Coronary artery (tissue), 2 donors: ENCODE data around the gene SPRR3.

ENCODE experiments used
- DNase-seq: peaks from one replicate; pipeline ENCODE4 v3.0.0-alpha.2; 2017; ENCODE audit warnings: low spot score
- H3K27ac ChIP-seq, 2 donors: fragments of 200-600 bp; sonication (generic); one replicate each; pipeline ENCODE4 v1.5.1; 2016 to 2019
- H3K4me3 ChIP-seq: fragments of 200-600 bp; sonication (generic); 2 replicates; pipeline ENCODE4 v1.5.1; 2016; ENCODE audit warnings: mild to moderate bottlenecking, moderate library complexity
- TF ChIP-seq, protein P1 (sequence below): fragments of 200-600 bp; sonication (generic); IDR thresholded peaks from one replicate; pipeline ENCODE4 v1.5.1; 2019; ENCODE audit warnings: antibody characterized with exemption

The SPRR3 gene

GRCh38 chr1:152961226-152961891 is 40.2 kb upstream of the SPRR3 start:
- TF ChIP-seq, protein P1, sequence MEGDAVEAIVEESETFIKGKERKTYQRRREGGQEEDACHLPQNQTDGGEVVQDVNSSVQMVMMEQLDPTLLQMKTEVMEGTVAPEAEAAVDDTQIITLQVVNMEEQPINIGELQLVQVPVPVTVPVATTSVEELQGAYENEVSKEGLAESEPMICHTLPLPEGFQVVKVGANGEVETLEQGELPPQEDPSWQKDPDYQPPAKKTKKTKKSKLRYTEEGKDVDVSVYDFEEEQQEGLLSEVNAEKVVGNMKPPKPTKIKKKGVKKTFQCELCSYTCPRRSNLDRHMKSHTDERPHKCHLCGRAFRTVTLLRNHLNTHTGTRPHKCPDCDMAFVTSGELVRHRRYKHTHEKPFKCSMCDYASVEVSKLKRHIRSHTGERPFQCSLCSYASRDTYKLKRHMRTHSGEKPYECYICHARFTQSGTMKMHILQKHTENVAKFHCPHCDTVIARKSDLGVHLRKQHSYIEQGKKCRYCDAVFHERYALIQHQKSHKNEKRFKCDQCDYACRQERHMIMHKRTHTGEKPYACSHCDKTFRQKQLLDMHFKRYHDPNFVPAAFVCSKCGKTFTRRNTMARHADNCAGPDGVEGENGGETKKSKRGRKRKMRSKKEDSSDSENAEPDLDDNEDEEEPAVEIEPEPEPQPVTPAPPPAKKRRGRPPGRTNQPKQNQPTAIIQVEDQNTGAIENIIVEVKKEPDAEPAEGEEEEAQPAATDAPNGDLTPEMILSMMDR, result no peak
- no peak overlapping the region for H3K27ac ChIP-seq
- no peak overlapping the region for H3K4me3 ChIP-seq
- DNase-seq, result no peak

DNA sequence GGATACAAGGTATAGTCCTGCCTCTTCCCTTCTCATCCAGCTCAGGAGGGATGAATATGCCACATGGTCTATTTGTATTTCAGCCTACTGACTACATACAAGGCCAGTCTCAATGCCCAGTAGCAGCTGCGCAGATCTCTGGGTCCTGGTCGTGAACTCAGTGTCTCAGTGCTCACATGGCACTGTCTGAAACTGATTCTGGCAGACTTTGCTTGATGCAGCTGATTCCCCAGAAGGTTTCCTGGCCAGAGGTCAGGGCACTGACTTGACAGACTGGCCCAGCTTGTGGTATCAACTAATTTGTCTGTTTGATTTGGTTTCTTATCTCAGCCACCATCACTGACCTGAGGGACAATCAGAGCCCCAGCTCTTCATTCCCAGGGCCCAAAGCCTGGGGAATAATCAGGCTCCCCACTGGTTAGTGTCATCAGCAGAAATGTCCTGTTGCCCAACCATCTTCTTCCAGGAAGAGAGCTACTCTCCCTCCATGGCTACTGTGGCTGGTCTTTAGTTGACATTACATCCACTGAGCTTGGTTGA is 38.6 kb upstream of the SPRR3 start:
- Histone ChIP-seq H3K27ac (no peak overlapping the region), H3K4me3 (no peak overlapping the region)
- TF ChIP-seq, protein P1, result no peak
- DNase-seq, result no peak

GRCh38 chr1:152964536-152964935 is 37.0 kb upstream of the SPRR3 start:
- no peak for DNase-seq
- TF ChIP-seq, protein P1, result no peak
- Histone ChIP-seq H3K4me3 (no peak overlapping the region), H3K27ac (no peak overlapping the region)

DNA sequence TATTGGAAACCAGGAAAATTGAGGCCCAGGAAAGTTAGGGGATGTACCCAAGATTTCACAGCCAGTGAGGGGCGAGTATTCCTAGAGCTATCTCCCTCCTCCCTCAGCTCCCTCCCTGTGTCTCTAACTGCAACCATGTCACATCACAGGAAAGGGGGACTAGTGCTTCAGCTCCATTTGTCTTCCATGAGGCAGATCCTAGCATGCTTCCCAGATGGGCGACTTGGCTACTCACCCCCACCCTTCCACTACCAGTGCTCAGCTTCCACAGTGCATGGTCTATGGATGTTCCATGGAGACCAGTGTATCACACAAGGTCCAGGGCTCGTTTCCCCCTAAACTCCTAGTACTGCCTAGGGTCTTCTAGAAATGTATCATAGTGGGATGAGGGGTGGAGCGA is 35.7 kb upstream of the SPRR3 start:
- Histone ChIP-seq H3K4me3 (no peak overlapping the region), H3K27ac (no peak overlapping the region)
- TF ChIP-seq, protein P1, result no peak
- DNase-seq, result no peak

DNA sequence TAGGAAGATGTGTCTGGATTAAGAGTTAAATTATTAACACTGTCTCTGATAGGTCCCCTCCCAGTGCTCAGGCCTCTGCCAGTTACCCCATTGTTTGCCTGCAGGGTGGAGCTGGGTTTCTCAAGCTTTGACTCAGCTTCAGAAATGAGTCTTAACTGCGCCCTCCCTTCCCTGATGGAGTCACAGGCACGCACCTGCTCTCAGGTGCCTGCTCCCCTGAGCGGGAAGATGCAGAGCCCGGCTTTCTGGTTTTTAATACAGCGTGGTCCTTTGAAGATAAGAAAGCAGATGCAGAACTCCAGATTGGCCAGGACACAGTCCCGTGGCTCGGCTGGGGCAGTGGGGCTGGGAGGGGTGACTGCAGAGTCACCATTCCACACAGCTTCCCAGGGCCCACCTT is 34.3 kb upstream of the SPRR3 start:
- no peak overlapping the region for H3K4me3 ChIP-seq
- no peak for DNase-seq
- TF ChIP-seq, protein P1, result no peak
- H3K27ac ChIP-seq, result no peak overlapping the region

- DNase-seq, result no peak
- Histone ChIP-seq H3K27ac (no peak overlapping the region), H3K4me3 (no peak overlapping the region)
- TF ChIP-seq, protein P1, result no peak
These were observed 33.3 kb upstream of the SPRR3 start for GRCh38 chr1:152968248-152968647.

DNA sequence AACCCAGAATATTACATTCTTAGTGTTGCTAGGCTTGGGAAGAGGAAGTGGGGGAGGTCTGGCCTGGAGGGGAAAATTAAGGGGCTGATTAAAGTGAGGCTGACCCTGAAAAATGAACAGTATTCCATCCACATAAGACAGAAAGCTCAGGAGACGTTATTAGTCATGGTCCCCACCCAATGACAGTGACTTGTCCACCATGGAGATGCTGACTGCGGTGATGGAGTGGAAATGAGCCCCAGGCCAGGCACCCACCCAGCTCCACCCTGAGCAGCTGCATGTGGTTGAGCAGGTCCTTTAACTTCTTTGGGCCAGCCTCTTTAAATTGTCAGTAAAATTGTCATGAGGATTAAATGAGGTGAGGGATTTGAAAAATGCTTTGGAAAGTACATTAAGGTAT is 32.5 kb upstream of the SPRR3 start:
- no peak overlapping the region for H3K4me3 ChIP-seq
- DNase-seq, result no peak
- no peak overlapping the region for H3K27ac ChIP-seq
- TF ChIP-seq, protein P1, result no peak
